Neural progenitor cell (in vitro differentiated cells): Measurements from ENCODE around the gene STARD6. TPM values are rescaled to one million over a fixed set of nuclear protein-coding genes. Genes with fewer than 3 reads are reported as not detected.

ENCODE experiments used
- DNase-seq: peaks from one replicate; pipeline ENCODE4 v3.0.0-alpha.2; 2016; ENCODE audit warnings: low spot score
- H2AFZ ChIP-seq: fragments of 200-600 bp; sonication (generic); replicated peaks from 2 replicates; pipeline ENCODE4 v1.6.1; 2016; ENCODE audit warnings: antibody characterized with exemption
- H3F3A ChIP-seq: fragments of 200-600 bp; sonication (generic); 2 replicates; pipeline ENCODE4 v1.6.1; 2016; ENCODE audit warnings: antibody characterized with exemption, low read depth
- H3K27ac ChIP-seq: fragments of 200-600 bp; sonication (generic); 2 replicates; pipeline ENCODE4 v1.5.1; 2016; ENCODE audit warnings: mild to moderate bottlenecking
- H3K27me3 ChIP-seq: fragments of 200-600 bp; sonication (generic); 2 replicates; pipeline ENCODE4 v1.6.1; 2016; ENCODE audit warnings: mild to moderate bottlenecking, moderate library complexity
- H3K36me3 ChIP-seq: fragments of 200-600 bp; sonication (generic); 2 replicates; pipeline ENCODE4 v1.5.1; 2016
- H3K4me1 ChIP-seq: fragments of 200-600 bp; sonication (generic); 2 replicates; pipeline ENCODE4 v1.6.1; 2016; ENCODE audit warnings: mixed run types
- H3K4me2 ChIP-seq: fragments of 200-600 bp; sonication (generic); 2 replicates; pipeline ENCODE4 v1.6.1; 2016
- H3K4me3 ChIP-seq: fragments of 200-600 bp; sonication (generic); 2 replicates; pipeline ENCODE4 v1.5.1; 2016
- H3K79me2 ChIP-seq: fragments of 200-600 bp; sonication (generic); 2 replicates; pipeline ENCODE4 v1.6.1; 2016; ENCODE audit warnings: low read depth
- H3K9ac ChIP-seq: fragments of 200-600 bp; sonication (generic); 2 replicates; pipeline ENCODE4 v1.6.1; 2016
- H3K9me3 ChIP-seq: fragments of 200-600 bp; sonication (generic); 2 replicates; pipeline ENCODE4 v1.5.1; 2016; ENCODE audit warnings: low read depth
- H4K20me1 ChIP-seq: fragments of 200-600 bp; sonication (generic); 2 replicates; pipeline ENCODE4 v1.6.1; 2016; ENCODE audit warnings: low read depth
- H3K27ac Mint-ChIP-seq: 3 replicates; pipeline ENCODE4 v1.8.0; 2021; ENCODE audit warnings: mixed read lengths
- H3K27me3 Mint-ChIP-seq: 2 replicates; pipeline ENCODE4 v1.8.0; 2022; ENCODE audit warnings: low read depth, mild to moderate bottlenecking, inconsistent platforms, moderate library complexity, mixed read lengths; ENCODE audit not compliant: insufficient read depth
- H3K36me3 Mint-ChIP-seq: 3 replicates; pipeline ENCODE4 v1.8.0; 2021; ENCODE audit warnings: mixed read lengths
- H3K4me1 Mint-ChIP-seq: 3 replicates; pipeline ENCODE4 v1.8.0; 2021; ENCODE audit warnings: mixed read lengths
- H3K4me3 Mint-ChIP-seq: 3 replicates; pipeline ENCODE4 v1.8.0; 2021; ENCODE audit warnings: mild to moderate bottlenecking, moderate library complexity, mixed read lengths
- H3K9me3 Mint-ChIP-seq: 3 replicates; pipeline ENCODE4 v1.8.0; 2020; ENCODE audit warnings: mixed read lengths
- EZH2 ChIP-seq: fragments of 200-600 bp; sonication (generic); IDR thresholded peaks from 2 replicates; pipeline ENCODE4 v1.6.1; 2017; ENCODE audit warnings: antibody characterized with exemption, mild to moderate bottlenecking, moderate library complexity
- EZH2phosphoT487 ChIP-seq: fragments of 200-600 bp; sonication (generic); IDR thresholded peaks from 2 replicates; pipeline ENCODE4 v1.6.1; 2017; ENCODE audit warnings: antibody characterized with exemption
- total RNA-seq: library from RNA; depleted of rRNA; stranded (reverse); fragments of >200 nt; gene quantifications from 2 replicates; pipeline ENCODE4 v1.2.3, GENCODE V29; 2015; ENCODE audit warnings: low replicate concordance
- TF ChIP-seq, protein P1 (sequence below): fragments of 200-600 bp; sonication (generic); IDR thresholded peaks from 2 replicates; pipeline ENCODE4 v1.5.1; 2017; ENCODE audit warnings: antibody characterized with exemption, mild to moderate bottlenecking

Gene STARD6
- total RNA-seq, 1 donor from 2014 or later = not detected

GRCh38 chr18:54386043-54386442 is 28.4 kb upstream of the STARD6 start:
- Mint-ChIP-seq H3K9me3 (peaks cover 7% of the 10 kb centered on the region), H3K27me3 (no peaks in the 10 kb centered on the region), H3K4me3 (no peak overlapping the region), H3K27ac (peak overlapping the region; percentile 3), H3K4me1 (peaks cover 16% of the 10 kb centered on the region), H3K36me3 (peaks cover 3% of the 10 kb centered on the region)
- H3K79me2 ChIP-seq = no peaks in the 10 kb centered on the region
- no peak overlapping the region for H3K4me3 ChIP-seq
- peaks cover 44% of the 10 kb centered on the region for H3F3A ChIP-seq
- no peaks in the 10 kb centered on the region for H3K27me3 ChIP-seq
- no peak overlapping the region for H3K27ac ChIP-seq
- peaks cover 4% of the 10 kb centered on the region for H3K36me3 ChIP-seq
- peak; percentile 10 for DNase-seq
- H4K20me1 ChIP-seq = no peaks in the 10 kb centered on the region
- TF ChIP-seq, protein P1, sequence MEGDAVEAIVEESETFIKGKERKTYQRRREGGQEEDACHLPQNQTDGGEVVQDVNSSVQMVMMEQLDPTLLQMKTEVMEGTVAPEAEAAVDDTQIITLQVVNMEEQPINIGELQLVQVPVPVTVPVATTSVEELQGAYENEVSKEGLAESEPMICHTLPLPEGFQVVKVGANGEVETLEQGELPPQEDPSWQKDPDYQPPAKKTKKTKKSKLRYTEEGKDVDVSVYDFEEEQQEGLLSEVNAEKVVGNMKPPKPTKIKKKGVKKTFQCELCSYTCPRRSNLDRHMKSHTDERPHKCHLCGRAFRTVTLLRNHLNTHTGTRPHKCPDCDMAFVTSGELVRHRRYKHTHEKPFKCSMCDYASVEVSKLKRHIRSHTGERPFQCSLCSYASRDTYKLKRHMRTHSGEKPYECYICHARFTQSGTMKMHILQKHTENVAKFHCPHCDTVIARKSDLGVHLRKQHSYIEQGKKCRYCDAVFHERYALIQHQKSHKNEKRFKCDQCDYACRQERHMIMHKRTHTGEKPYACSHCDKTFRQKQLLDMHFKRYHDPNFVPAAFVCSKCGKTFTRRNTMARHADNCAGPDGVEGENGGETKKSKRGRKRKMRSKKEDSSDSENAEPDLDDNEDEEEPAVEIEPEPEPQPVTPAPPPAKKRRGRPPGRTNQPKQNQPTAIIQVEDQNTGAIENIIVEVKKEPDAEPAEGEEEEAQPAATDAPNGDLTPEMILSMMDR = no peak
- TF ChIP-seq EZH2 (no peak), EZH2phosphoT487 (no peak)
- no peak overlapping the region for H3K9ac ChIP-seq
- peak overlapping the region; percentile 29 for H3K4me2 ChIP-seq
- peak overlapping the region; percentile 69 for H2AFZ ChIP-seq
- no peaks in the 10 kb centered on the region for H3K9me3 ChIP-seq
- H3K4me1 ChIP-seq = peaks cover 31% of the 10 kb centered on the region

DNA sequence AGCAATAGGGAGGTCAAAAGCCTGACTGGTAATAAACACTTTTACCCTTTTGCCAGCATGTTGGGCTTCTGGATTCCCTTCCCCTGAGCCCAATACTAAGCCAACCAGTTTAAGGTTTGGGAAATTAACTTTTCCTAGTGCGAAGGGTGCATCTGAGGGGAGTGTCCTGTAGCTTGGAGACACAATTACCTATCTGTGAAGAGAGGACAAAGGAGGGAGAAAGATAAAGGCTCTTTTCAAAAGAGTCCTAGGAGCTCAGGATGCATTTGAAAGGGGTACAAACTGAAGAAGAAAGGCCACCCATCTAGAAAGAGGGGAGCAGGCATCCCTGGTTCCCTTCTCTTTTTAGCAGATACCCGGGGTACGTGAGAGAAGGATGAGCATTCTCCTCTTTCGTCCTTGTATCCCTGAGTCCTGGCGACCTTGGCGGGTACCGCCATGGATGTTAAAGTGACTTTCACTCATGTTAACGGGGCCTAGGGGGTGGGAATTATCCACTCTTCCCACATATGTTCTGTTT is 25.1 kb upstream of the STARD6 start:
- H3K4me1 ChIP-seq = peaks cover 27% of the 10 kb centered on the region
- no peaks in the 10 kb centered on the region for H4K20me1 ChIP-seq
- TF ChIP-seq EZH2phosphoT487 (no peak), EZH2 (no peak)
- TF ChIP-seq, protein P1 = no peak
- Mint-ChIP-seq H3K27me3 (no peaks in the 10 kb centered on the region), H3K9me3 (no peaks in the 10 kb centered on the region), H3K4me3 (no peak overlapping the region), H3K4me1 (peaks cover 8% of the 10 kb centered on the region), H3K36me3 (peaks cover 3% of the 10 kb centered on the region), H3K27ac (no peak overlapping the region)
- H3K4me3 ChIP-seq = no peak overlapping the region
- peak overlapping the region; percentile 58 for H3K4me2 ChIP-seq
- H3K27ac ChIP-seq = no peak overlapping the region
- H3K9me3 ChIP-seq = no peaks in the 10 kb centered on the region
- peak; percentile 41 for DNase-seq
- no peak overlapping the region for H2AFZ ChIP-seq
- peaks cover 45% of the 10 kb centered on the region for H3F3A ChIP-seq
- H3K36me3 ChIP-seq = peaks cover 15% of the 10 kb centered on the region
- H3K9ac ChIP-seq = no peak overlapping the region
- no peaks in the 10 kb centered on the region for H3K79me2 ChIP-seq
- H3K27me3 ChIP-seq = no peaks in the 10 kb centered on the region

- H2AFZ ChIP-seq = no peak overlapping the region
- H4K20me1 ChIP-seq = no peaks in the 10 kb centered on the region
- no peak overlapping the region for H3K4me3 ChIP-seq
- H3K36me3 ChIP-seq = peaks cover 15% of the 10 kb centered on the region
- no peaks in the 10 kb centered on the region for H3K27me3 Mint-ChIP-seq
- peaks cover 8% of the 10 kb centered on the region for H3K4me1 Mint-ChIP-seq
- TF ChIP-seq EZH2 (no peak), EZH2phosphoT487 (no peak)
- TF ChIP-seq, protein P1 = no peak
- H3K79me2 ChIP-seq = no peaks in the 10 kb centered on the region
- H3K27ac ChIP-seq = no peak overlapping the region
- H3K27me3 ChIP-seq = no peaks in the 10 kb centered on the region
- H3K4me2 ChIP-seq = peak overlapping the region; percentile 58
- H3K9ac ChIP-seq = no peak overlapping the region
- peaks cover 27% of the 10 kb centered on the region for H3K4me1 ChIP-seq
- peaks cover 45% of the 10 kb centered on the region for H3F3A ChIP-seq
- H3K9me3 ChIP-seq = no peaks in the 10 kb centered on the region
- peaks cover 3% of the 10 kb centered on the region for H3K36me3 Mint-ChIP-seq
- H3K27ac Mint-ChIP-seq = no peak overlapping the region
- no peak overlapping the region for H3K4me3 Mint-ChIP-seq
- no peak for DNase-seq
- H3K9me3 Mint-ChIP-seq = no peaks in the 10 kb centered on the region
These were observed 24.4 kb upstream of the STARD6 start for GRCh38 chr18:54382076-54382475.
